HCT116 (cell line): ENCODE data around the gene GKAP1.

Source experiments
- CTCF ChIP-seq, 3 experiments: fragments of 200-600 bp in 1 of 3; sonication (generic) in 1 of 3; IDR thresholded peaks in 2 of 3; conservative IDR thresholded peaks in 1 of 3; 2 replicates each; pipeline ENCODE4 v1.5.1; 2012 to 2017; ENCODE audit warnings: low read depth in 2 of 3, low read length in 2 of 3, antibody characterized with exemption in 1 of 3, borderline replicate concordance in 1 of 3, control low read depth in 1 of 3, mild to moderate bottlenecking in 1 of 3, mixed read lengths in 1 of 3, mixed run types in 1 of 3, moderate library complexity in 1 of 3; ENCODE audit not compliant: insufficient read depth in 1 of 3
- ELF1 ChIP-seq: IDR thresholded peaks from 2 replicates; pipeline ENCODE4 v1.6.1; 2012; ENCODE audit warnings: low read depth, borderline replicate concordance
- FOSL1 ChIP-seq: IDR thresholded peaks from 2 replicates; pipeline ENCODE4 v1.6.1; 2012; ENCODE audit warnings: low read depth
- POLR2A ChIP-seq: IDR thresholded peaks from 2 replicates; pipeline ENCODE4 v1.7.0; 2011; ENCODE audit warnings: borderline replicate concordance; ENCODE audit not compliant: insufficient read depth, insufficient read length; ENCODE audit errors: extremely low read depth
- REST ChIP-seq: IDR thresholded peaks from 2 replicates; pipeline ENCODE4 v1.6.1; 2012; ENCODE audit warnings: low read depth
- SP1 ChIP-seq: IDR thresholded peaks from 2 replicates; pipeline ENCODE4 v1.6.1; 2012; ENCODE audit warnings: low read depth

DNA sequence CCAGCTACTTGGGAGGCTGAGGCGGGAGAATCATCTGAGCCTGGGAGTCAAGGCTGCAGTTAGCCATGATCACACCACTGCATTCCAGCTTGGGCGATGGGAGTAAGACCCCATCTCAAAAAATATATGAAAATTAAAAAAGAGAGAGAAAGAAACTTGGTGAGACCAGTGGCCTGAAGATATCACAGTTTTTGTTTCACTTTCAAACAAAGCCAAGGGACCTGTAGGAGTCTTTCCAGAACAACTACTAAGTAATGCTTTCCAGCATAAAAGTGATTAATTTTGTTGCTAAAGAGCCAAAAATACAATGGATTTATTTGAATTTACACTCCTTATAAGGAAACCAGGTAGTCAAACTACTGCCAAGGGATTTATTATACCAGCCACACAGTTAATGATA lies 23.5 kb downstream of the GKAP1 start:
- TF ChIP-seq CTCF (IDR thresholded peaks at IDR 0.05 in 2 of 3, conservative IDR thresholded peaks at IDR 0.05 in 1 of 3; ENCODE audit: borderline replicate concordance in 1 of 3, insufficient read depth in 1 of 3, low read depth in 2 of 3, low read length in 2 of 3) (no peak), REST (no peak), POLR2A (no peak), SP1 (no peak), ELF1 (no peak), FOSL1 (no peak)
